HepG2 (cell line): ENCODE measurements around the gene USP5. TPM values are rescaled to one million over a fixed set of nuclear protein-coding genes. Genes with fewer than 3 reads are reported as not detected.

Experiments
- AGO1 ChIP-seq: fragments of 200-400 bp; formaldehyde crosslinking; IDR thresholded peaks from 2 replicates; pipeline ENCODE4 v1.6.1; 2017; ENCODE audit warnings: mild to moderate bottlenecking, low read depth, low read length, moderate library complexity; ENCODE audit not compliant: poor library complexity, severe bottlenecking
- ARNTL ChIP-seq: sonication (generic); formaldehyde crosslinking; IDR thresholded peaks from 2 replicates; pipeline ENCODE4 v1.4.0; 2020; ENCODE audit warnings: mild to moderate bottlenecking, missing genetic modification reagents
- HNF4A ChIP-seq: sonication (generic); formaldehyde crosslinking; IDR thresholded peaks from 2 replicates; pipeline ENCODE4 v1.4.0; 2020; ENCODE audit warnings: missing genetic modification reagents
- KLF11 ChIP-seq: IDR thresholded peaks from 2 replicates; pipeline ENCODE4 v1.6.1; 2016; ENCODE audit warnings: missing compliant biosample characterization
- MIXL1 ChIP-seq: IDR thresholded peaks from 2 replicates; pipeline ENCODE4 v1.6.1; 2016
- NR0B2 ChIP-seq: sonication (generic); formaldehyde crosslinking; IDR thresholded peaks from 2 replicates; pipeline ENCODE4 v1.4.0; 2020; ENCODE audit warnings: mild to moderate bottlenecking, missing genetic modification reagents
- PHF5A ChIP-seq: IDR thresholded peaks from one replicate; pipeline ENCODE4 v1.6.1; 2018; ENCODE audit warnings: low read depth, missing genetic modification reagents; ENCODE audit not compliant: unreplicated experiment
- RELA ChIP-seq: sonication (generic); formaldehyde crosslinking; IDR thresholded peaks from 2 replicates; pipeline ENCODE4 v1.4.0; 2020; ENCODE audit warnings: missing genetic modification reagents
- RORA ChIP-seq: sonication (generic); formaldehyde crosslinking; IDR thresholded peaks from 2 replicates; pipeline ENCODE4 v1.5.0; 2020; ENCODE audit warnings: mild to moderate bottlenecking, missing genetic modification reagents, moderate library complexity
- SNRNP70 ChIP-seq: fragments of 200-400 bp; formaldehyde crosslinking; IDR thresholded peaks from 2 replicates; pipeline ENCODE4 v1.6.1; 2017; ENCODE audit warnings: mild to moderate bottlenecking, low read depth, low read length, moderate library complexity
- SRSF9 ChIP-seq: fragments of 200-400 bp; formaldehyde crosslinking; IDR thresholded peaks from 2 replicates; pipeline ENCODE4 v1.6.1; 2018; ENCODE audit warnings: borderline replicate concordance, mild to moderate bottlenecking, low read depth, low read length; ENCODE audit not compliant: insufficient read depth, poor library complexity, severe bottlenecking
- UBTF ChIP-seq: sonication (generic); formaldehyde crosslinking; IDR thresholded peaks from 2 replicates; pipeline ENCODE4 v1.4.0; 2020; ENCODE audit warnings: mild to moderate bottlenecking, missing genetic modification reagents
- ZBTB33 ChIP-seq: sonication (generic); formaldehyde crosslinking; IDR thresholded peaks from 2 replicates; pipeline ENCODE4 v1.4.0; 2020; ENCODE audit warnings: missing genetic modification reagents
- ZFP90 ChIP-seq: sonication (generic); formaldehyde crosslinking; IDR thresholded peaks from 2 replicates; pipeline ENCODE4 v1.8.0; 2022; ENCODE audit warnings: missing genetic modification reagents, mild to moderate bottlenecking, inconsistent platforms, borderline replicate concordance
- ZNF138 ChIP-seq: sonication (generic); formaldehyde crosslinking; IDR thresholded peaks from 2 replicates; pipeline ENCODE4 v1.5.0; 2020; ENCODE audit warnings: mild to moderate bottlenecking, low read depth, missing genetic modification reagents
- ZNF292 ChIP-seq: sonication (generic); formaldehyde crosslinking; IDR thresholded peaks from 2 replicates; pipeline ENCODE4 v1.8.1; 2022; ENCODE audit warnings: mild to moderate bottlenecking, low read depth, missing genetic modification reagents, borderline replicate concordance
- ZNF33B ChIP-seq: sonication (generic); formaldehyde crosslinking; IDR thresholded peaks from 2 replicates; pipeline ENCODE4 v1.5.1; 2020; ENCODE audit warnings: mild to moderate bottlenecking, missing genetic modification reagents
- ZNF430 ChIP-seq: sonication (generic); formaldehyde crosslinking; IDR thresholded peaks from 2 replicates; pipeline ENCODE4 v1.9.0; 2021; ENCODE audit warnings: mild to moderate bottlenecking, missing genetic modification reagents
- ZNF44 ChIP-seq: sonication (generic); formaldehyde crosslinking; IDR thresholded peaks from 2 replicates; pipeline ENCODE4 v1.5.1; 2020; ENCODE audit warnings: mild to moderate bottlenecking, missing genetic modification reagents
- ZNF510 ChIP-seq: sonication (generic); formaldehyde crosslinking; IDR thresholded peaks from 2 replicates; pipeline ENCODE4 v1.4.0; 2020; ENCODE audit warnings: low read depth, mild to moderate bottlenecking, missing genetic modification reagents
- ZNF557 ChIP-seq: sonication (generic); formaldehyde crosslinking; IDR thresholded peaks from 2 replicates; pipeline ENCODE4 v1.4.0; 2020; ENCODE audit warnings: missing genetic modification reagents
- ZNF576 ChIP-seq: sonication (generic); formaldehyde crosslinking; IDR thresholded peaks from 2 replicates; pipeline ENCODE4 v1.4.0; 2020; ENCODE audit warnings: mild to moderate bottlenecking, missing genetic modification reagents
- ZNF616 ChIP-seq: sonication (generic); formaldehyde crosslinking; IDR thresholded peaks from 2 replicates; pipeline ENCODE4 v1.5.0; 2020; ENCODE audit warnings: low read depth, mild to moderate bottlenecking, missing genetic modification reagents
- ZNF75D ChIP-seq: sonication (generic); formaldehyde crosslinking; IDR thresholded peaks from 2 replicates; pipeline ENCODE4 v1.8.1; 2023; ENCODE audit warnings: missing genetic modification reagents, mild to moderate bottlenecking, borderline replicate concordance
- ZNF883 ChIP-seq: sonication (generic); formaldehyde crosslinking; IDR thresholded peaks from 2 replicates; pipeline ENCODE4 v1.5.1; 2020; ENCODE audit warnings: mild to moderate bottlenecking, missing genetic modification reagents; ENCODE audit errors: not compliant biosample characterization
- polyA plus RNA-seq, 8 experiments: library from polyadenylated mRNA; depleted of rRNA in 3 of 8; stranded (reverse) in 7 of 8; unstranded in 1 of 8; fragments of >200 nt; fragmentation: Illumina TruSeq in 4 of 8; extraction: Trizol in 4 of 8; gene quantifications; 2 replicates each; pipeline versions ENCODE4 v1.2.1 to v1.2.3, GENCODE V29; 2011 to 2016; ENCODE audit warnings: low read depth in 4 of 8, missing spikeins in 1 of 8, mixed read lengths in 1 of 8; ENCODE audit not compliant: insufficient read depth in 1 of 8
- total RNA-seq, 5 experiments: library from RNA; depleted of rRNA; stranded (reverse); fragments of >200 nt; fragmentation: Illumina TruSeq; extraction: Trizol; gene quantifications; 2 replicates each; pipeline ENCODE4 v1.2.3, GENCODE V29; 2016; ENCODE audit warnings: low read depth in 1 of 5

USP5 gene
- total and polyA plus RNA-seq, 2 of the 13 experiments (the other 11 are each of a cell fraction or from before 2014, with no cell fraction given): 39.6 to 56.0 TPM

- TF ChIP-seq ZBTB33 (CRISPR knock-in tag): no peak
- no peak for TF ChIP-seq KLF11 (CRISPR knock-in tag)
- no peak for TF ChIP-seq SRSF9
- TF ChIP-seq RORA (CRISPR knock-in tag): no peak
- no peak for TF ChIP-seq ZNF138 (CRISPR knock-in tag)
- TF ChIP-seq ZNF510 (CRISPR knock-in tag): 0 out of 2 replicates have a peak, but pooled peaks have one; percentile 35
- no peak for TF ChIP-seq SNRNP70
- TF ChIP-seq ZNF557 (CRISPR knock-in tag): no peak
- no peak for TF ChIP-seq ZNF33B
- no peak for TF ChIP-seq ZNF576
- no peak for TF ChIP-seq MIXL1 (CRISPR knock-in tag)
- no peak for TF ChIP-seq ZNF616
- TF ChIP-seq ZNF292: no peak
- no peak for TF ChIP-seq RELA
- peak; percentile 19; the same call in 1 of the 2 replicates for TF ChIP-seq ZFP90 (CRISPR knock-in tag)
- no peak for TF ChIP-seq PHF5A (CRISPR knock-in tag)
- no peak; the same call in 1 of the 2 replicates for TF ChIP-seq ARNTL (CRISPR knock-in tag)
- peak; percentile 65; the same call in 1 of the 2 replicates for TF ChIP-seq NR0B2 (CRISPR knock-in tag)
- no peak for TF ChIP-seq ZNF75D (CRISPR knock-in tag)
- TF ChIP-seq AGO1: no peak
- no peak for TF ChIP-seq HNF4A (CRISPR knock-in tag)
- no peak for TF ChIP-seq ZNF883 (CRISPR knock-in tag)
- no peak for TF ChIP-seq UBTF (CRISPR knock-in tag)
- no peak for TF ChIP-seq ZNF44
- TF ChIP-seq ZNF430 (CRISPR knock-in tag): peak; percentile 15; the same call in 1 of the 2 replicates
These were observed 613 bp upstream of the USP5 start, which contains the start of gene CDCA3 (continued) for GRCh38 chr12:6851153-6851920.
